Hematopoietic multipotent progenitor cell treated with erythropoietin and hydrocortisone succinate and interleukin-3 and kit ligand, for 6 days (in vitro differentiated cells): ENCODE measurements around the gene TRIM43B.
"Not testable (repeated sequence)": the region's sequence is repeated elsewhere in the genome, so short reads cannot be mapped to it uniquely, and the experiment has no call there.

Experiments
- DNase-seq: peaks from one replicate; pipeline ENCODE4 v3.0.0-alpha.2; 2015

TRIM43B gene

DNA sequence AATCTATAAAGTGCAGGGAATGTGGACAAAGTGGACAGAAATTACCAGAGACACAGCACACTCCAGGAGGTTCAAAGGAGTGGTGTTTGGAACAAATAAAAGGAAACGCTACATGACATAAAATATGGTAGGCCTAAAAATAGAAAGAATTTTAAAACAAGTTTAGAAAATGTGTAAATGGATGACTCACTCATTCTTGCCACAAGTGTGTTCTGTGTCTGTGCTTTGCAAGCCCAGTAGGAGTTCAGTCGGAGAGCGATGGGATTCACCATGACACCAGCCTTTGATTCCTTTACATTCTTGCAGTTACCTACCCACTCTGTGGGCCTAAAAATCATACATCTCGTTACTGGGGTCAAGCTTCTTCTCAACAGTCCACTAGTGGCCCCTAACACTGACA is 51.2 kb downstream of the TRIM43B start:
- DNase-seq, result not testable (repeated sequence)

DNA sequence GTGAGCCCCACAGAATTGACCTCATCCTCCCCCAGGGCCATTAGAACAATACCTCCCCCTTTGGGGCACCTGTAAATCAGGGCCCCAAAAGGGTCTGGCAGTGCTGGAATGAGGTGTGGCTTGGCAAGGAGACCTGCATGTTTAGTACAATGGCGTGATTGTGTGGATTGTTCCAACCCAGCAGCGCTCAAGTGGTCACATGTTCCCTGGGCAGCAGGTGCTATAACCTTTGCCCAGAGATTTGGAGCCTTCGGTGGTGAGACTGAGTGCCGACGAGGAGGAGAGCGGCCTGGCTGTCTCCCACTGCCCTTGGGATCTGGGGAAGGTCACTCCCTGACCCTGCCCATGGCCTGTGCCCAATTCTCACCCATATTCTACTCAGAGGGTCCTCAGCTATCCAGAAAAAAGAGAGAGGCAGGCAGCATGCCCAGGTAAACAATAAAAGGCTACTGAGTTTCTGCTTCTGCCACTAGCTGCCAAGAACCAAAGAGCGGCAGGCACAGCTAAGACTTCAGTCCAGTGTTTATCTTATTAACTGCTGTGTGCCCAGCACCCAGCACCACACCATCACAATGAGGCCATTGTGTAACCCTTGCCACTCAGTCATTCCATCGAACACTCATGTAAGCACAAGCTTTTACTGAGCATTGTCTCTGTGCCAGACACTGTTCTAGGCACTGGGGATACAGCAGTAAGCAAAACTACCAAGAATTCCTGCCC is 54.6 kb downstream of the TRIM43B start:
- not testable (repeated sequence) for DNase-seq

DNA sequence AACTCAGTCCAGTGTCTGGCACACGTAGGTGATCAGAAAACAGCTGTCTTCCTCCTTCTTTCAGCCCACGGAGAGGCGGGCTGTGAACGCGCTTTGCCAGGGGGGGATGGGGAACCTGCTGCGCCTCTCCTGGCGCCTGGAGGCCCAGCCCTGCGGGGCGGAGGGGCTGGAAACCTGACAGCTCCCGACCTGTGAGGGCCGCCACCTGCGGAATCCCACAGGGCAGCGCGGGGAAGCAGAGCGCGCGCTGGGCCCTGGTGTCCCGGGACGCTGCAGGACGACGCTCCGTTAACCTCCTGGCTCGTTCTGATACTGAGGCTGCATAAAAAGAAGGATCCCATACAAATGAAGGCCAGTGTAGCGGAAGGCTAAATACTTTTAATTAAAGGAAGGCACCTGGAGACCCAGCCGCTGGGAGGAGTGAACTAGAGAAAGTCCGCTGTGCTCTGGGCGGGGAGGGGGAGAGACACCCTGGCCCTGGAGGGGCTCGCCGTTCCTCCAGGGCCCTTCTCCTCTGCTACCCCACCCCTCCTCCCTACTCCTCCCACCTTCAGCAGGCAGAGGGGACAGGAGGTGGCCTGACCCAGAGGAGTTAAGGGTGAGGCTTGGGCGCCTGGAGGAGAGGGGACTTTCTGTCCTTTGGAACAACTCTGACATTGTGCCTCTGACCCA is 57.2 kb downstream of the TRIM43B start:
- DNase-seq, result not testable (repeated sequence)
